ENCODE data around the gene PKLR. TPM values are rescaled to one million over a fixed set of nuclear protein-coding genes. Genes with fewer than 3 reads are reported as not detected.

Gene PKLR
- total RNA-seq, 1 donor from 2014 or later = 0.54 TPM

DNA sequence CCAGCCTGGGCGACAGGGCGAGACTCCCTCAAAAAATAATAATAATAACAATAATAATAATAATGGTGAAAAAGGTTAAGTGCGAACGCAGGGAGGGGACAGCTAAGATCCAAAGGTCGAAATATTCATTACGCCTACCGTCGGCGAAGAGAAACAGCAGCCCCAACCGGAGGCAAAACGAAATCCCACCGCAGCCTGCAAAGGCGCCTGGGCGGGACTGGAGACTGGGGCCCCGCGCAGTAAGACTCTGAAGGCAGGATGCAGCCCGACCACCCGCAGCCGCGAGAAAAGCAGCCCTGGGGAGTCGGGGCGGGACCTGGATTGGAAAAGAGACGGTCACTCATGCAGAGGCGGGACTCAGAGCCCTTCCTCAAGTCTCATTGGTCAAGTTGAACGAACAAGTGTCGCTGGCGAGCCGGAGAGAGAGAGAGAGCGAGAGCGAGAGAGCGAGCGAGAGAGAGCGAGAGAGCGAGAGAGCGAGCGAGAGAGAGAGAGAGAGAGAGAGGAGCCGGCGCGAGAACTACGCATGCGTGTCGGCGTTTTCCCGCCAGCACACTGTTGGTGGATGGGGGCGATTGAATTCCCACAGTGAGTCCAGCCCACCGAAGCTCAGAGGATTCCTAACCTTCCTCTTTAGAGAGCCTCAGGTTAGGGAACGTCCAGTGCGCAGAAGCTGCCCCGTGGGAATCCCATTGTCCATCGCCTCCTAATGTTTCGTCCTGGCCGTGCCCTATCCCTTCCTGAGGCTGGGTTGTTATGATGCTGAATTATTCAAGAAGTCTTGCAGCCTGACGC lies 56.7 kb downstream of the PKLR start:
- no peaks in the 10 kb centered on the region for H3K36me3 ChIP-seq
- peaks cover 2% of the 10 kb centered on the region for H3K9me3 Mint-ChIP-seq
- TF ChIP-seq, protein P1, sequence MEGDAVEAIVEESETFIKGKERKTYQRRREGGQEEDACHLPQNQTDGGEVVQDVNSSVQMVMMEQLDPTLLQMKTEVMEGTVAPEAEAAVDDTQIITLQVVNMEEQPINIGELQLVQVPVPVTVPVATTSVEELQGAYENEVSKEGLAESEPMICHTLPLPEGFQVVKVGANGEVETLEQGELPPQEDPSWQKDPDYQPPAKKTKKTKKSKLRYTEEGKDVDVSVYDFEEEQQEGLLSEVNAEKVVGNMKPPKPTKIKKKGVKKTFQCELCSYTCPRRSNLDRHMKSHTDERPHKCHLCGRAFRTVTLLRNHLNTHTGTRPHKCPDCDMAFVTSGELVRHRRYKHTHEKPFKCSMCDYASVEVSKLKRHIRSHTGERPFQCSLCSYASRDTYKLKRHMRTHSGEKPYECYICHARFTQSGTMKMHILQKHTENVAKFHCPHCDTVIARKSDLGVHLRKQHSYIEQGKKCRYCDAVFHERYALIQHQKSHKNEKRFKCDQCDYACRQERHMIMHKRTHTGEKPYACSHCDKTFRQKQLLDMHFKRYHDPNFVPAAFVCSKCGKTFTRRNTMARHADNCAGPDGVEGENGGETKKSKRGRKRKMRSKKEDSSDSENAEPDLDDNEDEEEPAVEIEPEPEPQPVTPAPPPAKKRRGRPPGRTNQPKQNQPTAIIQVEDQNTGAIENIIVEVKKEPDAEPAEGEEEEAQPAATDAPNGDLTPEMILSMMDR (IDR thresholded peaks at IDR 0.05) = peak; percentile 47
- TF ChIP-seq EZH2phosphoT487 (IDR thresholded peaks at IDR 0.05) (no peak), EZH2 (IDR thresholded peaks at IDR 0.05) (peak; percentile 52)
- peak overlapping the region; percentile 52 for H3K4me3 ChIP-seq
- peak overlapping the region; percentile 41 for H3K9ac ChIP-seq
- H2AFZ ChIP-seq (replicated peaks) = peak overlapping the region; percentile 65
- no peaks in the 10 kb centered on the region for H3K9me3 ChIP-seq (ENCODE audit: low read depth)
- H3K4me3 Mint-ChIP-seq = peak overlapping the region; percentile 83
- H3K4me1 ChIP-seq = peaks cover 9% of the 10 kb centered on the region
- peaks cover 45% of the 10 kb centered on the region for H3K4me1 Mint-ChIP-seq
- H3K79me2 ChIP-seq (ENCODE audit: low read depth) = no peaks in the 10 kb centered on the region
- H3K27me3 Mint-ChIP-seq (ENCODE audit: insufficient read depth, low read depth) = peaks cover 10% of the 10 kb centered on the region
- H3K27ac ChIP-seq = peak overlapping the region; percentile 74
- peaks cover 53% of the 10 kb centered on the region for H3F3A ChIP-seq (ENCODE audit: low read depth)
- no peaks in the 10 kb centered on the region for H4K20me1 ChIP-seq (ENCODE audit: low read depth)
- peak overlapping the region; percentile 91 for H3K27ac Mint-ChIP-seq
- no peaks in the 10 kb centered on the region for H3K27me3 ChIP-seq
- peak; percentile 96 for DNase-seq (ENCODE audit: low spot score)
- peak overlapping the region; percentile 80 for H3K4me2 ChIP-seq
- H3K36me3 Mint-ChIP-seq = peaks cover 8% of the 10 kb centered on the region

DNA sequence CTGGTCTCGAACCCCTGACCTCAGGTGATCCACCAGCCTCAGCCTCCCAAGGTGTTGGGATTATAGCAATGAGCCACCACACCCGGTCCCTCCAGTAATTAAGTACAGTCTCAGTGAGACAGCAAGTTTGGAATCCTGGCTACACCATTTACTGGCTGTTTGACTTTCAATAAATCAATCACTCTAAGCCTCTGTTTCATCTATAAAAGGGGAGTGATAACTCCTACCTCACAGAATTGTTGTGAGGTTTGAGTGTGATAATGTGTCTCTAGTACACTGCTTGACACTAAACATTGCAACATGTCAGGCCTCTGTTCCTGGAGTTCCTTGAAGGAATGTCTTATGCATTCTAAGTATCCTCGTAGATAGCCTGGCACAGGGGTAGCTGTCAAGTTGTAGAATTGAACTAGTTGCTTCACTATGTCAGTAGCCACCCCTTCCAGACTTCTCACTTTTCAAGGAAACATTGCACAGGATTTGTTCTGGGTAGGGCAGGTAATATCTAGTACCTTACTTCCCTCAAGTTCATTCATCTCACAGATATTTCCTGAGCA lies 58.4 kb downstream of the PKLR start:
- H3K9ac ChIP-seq = no peak overlapping the region
- peaks cover 9% of the 10 kb centered on the region for H3K4me1 ChIP-seq
- H3K4me3 ChIP-seq = no peak overlapping the region
- Mint-ChIP-seq H3K27ac (no peak overlapping the region), H3K9me3 (peaks cover 2% of the 10 kb centered on the region), H3K27me3 (ENCODE audit: insufficient read depth, low read depth) (peaks cover 8% of the 10 kb centered on the region), H3K4me1 (peaks cover 45% of the 10 kb centered on the region), H3K4me3 (peak overlapping the region; percentile 83), H3K36me3 (peaks cover 9% of the 10 kb centered on the region)
- no peak overlapping the region for H3K27ac ChIP-seq
- no peaks in the 10 kb centered on the region for H3K27me3 ChIP-seq
- no peak overlapping the region for H2AFZ ChIP-seq (replicated peaks)
- H3K36me3 ChIP-seq = no peaks in the 10 kb centered on the region
- no peaks in the 10 kb centered on the region for H3K79me2 ChIP-seq (ENCODE audit: low read depth)
- H4K20me1 ChIP-seq (ENCODE audit: low read depth) = no peaks in the 10 kb centered on the region
- no peaks in the 10 kb centered on the region for H3K9me3 ChIP-seq (ENCODE audit: low read depth)
- no peak for DNase-seq (ENCODE audit: low spot score)
- peak overlapping the region; percentile 80 for H3K4me2 ChIP-seq
- no peak for TF ChIP-seq EZH2 (IDR thresholded peaks at IDR 0.05)
- TF ChIP-seq EZH2phosphoT487 (IDR thresholded peaks at IDR 0.05) = no peak
- TF ChIP-seq, protein P1 (IDR thresholded peaks at IDR 0.05) = no peak
- H3F3A ChIP-seq (ENCODE audit: low read depth) = peaks cover 53% of the 10 kb centered on the region

DNA sequence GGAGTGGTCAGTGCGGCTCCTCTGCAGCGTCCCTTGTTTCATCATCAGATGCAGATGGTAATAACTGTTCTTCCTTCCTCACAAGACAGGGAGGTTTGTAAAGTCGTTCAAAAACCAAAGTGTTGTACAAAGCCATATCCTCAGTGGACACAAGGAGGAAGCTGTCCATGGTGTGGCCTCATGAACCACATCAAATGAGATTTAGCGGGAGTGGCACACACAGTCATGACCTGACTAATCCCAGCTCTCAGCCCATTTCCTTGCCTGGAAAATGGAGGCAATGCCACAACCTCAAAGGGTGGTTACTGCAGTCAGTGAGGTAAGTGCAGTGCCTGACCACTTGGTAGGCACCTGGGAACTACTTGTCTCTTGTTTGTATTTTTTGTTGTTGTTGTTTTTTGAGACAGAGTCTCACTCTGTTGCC lies 59.4 kb downstream of the PKLR start:
- Histone ChIP-seq H3K9ac (no peak overlapping the region), H3K36me3 (no peaks in the 10 kb centered on the region), H3K9me3 (ENCODE audit: low read depth) (no peaks in the 10 kb centered on the region), H3F3A (ENCODE audit: low read depth) (peaks cover 52% of the 10 kb centered on the region), H3K27me3 (no peaks in the 10 kb centered on the region), H3K27ac (no peak overlapping the region), H3K4me2 (no peak overlapping the region), H2AFZ (replicated peaks) (no peak overlapping the region), H3K4me3 (no peak overlapping the region), H3K4me1 (peaks cover 9% of the 10 kb centered on the region), H4K20me1 (ENCODE audit: low read depth) (no peaks in the 10 kb centered on the region), H3K79me2 (ENCODE audit: low read depth) (no peaks in the 10 kb centered on the region)
- Mint-ChIP-seq H3K9me3 (peaks cover 2% of the 10 kb centered on the region), H3K4me3 (peak overlapping the region; percentile 30), H3K36me3 (peaks cover 9% of the 10 kb centered on the region), H3K27ac (peak overlapping the region; percentile 79), H3K4me1 (peaks cover 45% of the 10 kb centered on the region), H3K27me3 (ENCODE audit: insufficient read depth, low read depth) (peaks cover 8% of the 10 kb centered on the region)
- DNase-seq (ENCODE audit: low spot score) = no peak
- TF ChIP-seq EZH2phosphoT487 (IDR thresholded peaks at IDR 0.05) = no peak
- TF ChIP-seq, protein P1 (IDR thresholded peaks at IDR 0.05) = no peak
- no peak for TF ChIP-seq EZH2 (IDR thresholded peaks at IDR 0.05)

Data from neural progenitor cell (in vitro differentiated cells).